GM23338 (cell line): ENCODE results near the gene OLFML2B. TPM values are rescaled to one million over a fixed set of nuclear protein-coding genes. Genes with fewer than 3 reads are reported as not detected.

Experiments
- ATAC-seq: fragments of 200-7000 bp; cut with Tn5 transposase; 3 replicates; pipeline ENCODE4 v1.9.1; 2020
- DNase-seq: peaks from one replicate; pipeline ENCODE4 v3.0.0-alpha.2; 2015; ENCODE audit warnings: low spot score
- H2AFZ ChIP-seq: fragments of 200-600 bp; sonication (generic); 2 replicates; pipeline ENCODE4 v1.8.0; 2016; ENCODE audit warnings: antibody characterized with exemption, mild to moderate bottlenecking, moderate library complexity
- H3F3A ChIP-seq: fragments of 200-600 bp; sonication (generic); replicated peaks from 2 replicates; pipeline ENCODE4 v1.8.0; 2017; ENCODE audit warnings: antibody characterized with exemption, mixed run types, low read depth
- H3K27ac ChIP-seq: fragments of 200-600 bp; sonication (generic); 2 replicates; pipeline ENCODE4 v1.6.1; 2016; ENCODE audit warnings: low read depth
- H3K27me3 ChIP-seq: fragments of 200-600 bp; sonication (generic); 2 replicates; pipeline ENCODE4 v1.8.0; 2016; ENCODE audit warnings: mild to moderate bottlenecking, mixed run types, moderate library complexity; ENCODE audit not compliant: insufficient read depth
- H3K36me3 ChIP-seq: fragments of 200-600 bp; sonication (generic); 2 replicates; pipeline ENCODE4 v1.8.0; 2016; ENCODE audit warnings: mild to moderate bottlenecking; ENCODE audit not compliant: insufficient read depth
- H3K4me1 ChIP-seq: fragments of 200-600 bp; sonication (generic); 2 replicates; pipeline ENCODE4 v1.8.0; 2016; ENCODE audit warnings: mild to moderate bottlenecking, moderate library complexity; ENCODE audit not compliant: insufficient read depth
- H3K4me2 ChIP-seq: fragments of 200-600 bp; sonication (generic); 2 replicates; pipeline ENCODE4 v1.7.1; 2017; ENCODE audit warnings: mixed run types
- H3K4me3 ChIP-seq: fragments of 200-600 bp; sonication (generic); 2 replicates; pipeline ENCODE4 v1.6.1; 2016; ENCODE audit warnings: mixed run types
- H3K79me2 ChIP-seq: fragments of 200-600 bp; sonication (generic); replicated peaks from 2 replicates; pipeline ENCODE4 v1.8.0; 2017; ENCODE audit warnings: mild to moderate bottlenecking; ENCODE audit not compliant: insufficient read depth
- H3K9me2 ChIP-seq: fragments of 200-600 bp; sonication (generic); 2 replicates; pipeline ENCODE4 v1.8.0; 2017; ENCODE audit not compliant: insufficient read depth
- H4K20me1 ChIP-seq: fragments of 200-600 bp; sonication (generic); replicated peaks from 2 replicates; pipeline ENCODE4 v1.8.0; 2017; ENCODE audit warnings: mild to moderate bottlenecking; ENCODE audit not compliant: insufficient read depth
- H3K27ac Mint-ChIP-seq: 2 replicates; pipeline ENCODE4 v1.8.0; 2020; ENCODE audit warnings: inconsistent platforms, mild to moderate bottlenecking, moderate library complexity, mixed read lengths
- H3K27me3 Mint-ChIP-seq: 3 replicates; pipeline ENCODE4 v1.8.0; 2022; ENCODE audit warnings: low read depth, mild to moderate bottlenecking, moderate library complexity, mixed read lengths, inconsistent platforms; ENCODE audit not compliant: insufficient read depth, poor library complexity
- H3K36me3 Mint-ChIP-seq: 3 replicates; pipeline ENCODE4 v1.8.0; 2021; ENCODE audit warnings: low read depth, mild to moderate bottlenecking, inconsistent platforms, moderate library complexity, mixed read lengths
- H3K4me1 Mint-ChIP-seq: 3 replicates; pipeline ENCODE4 v1.8.0; 2020; ENCODE audit warnings: mild to moderate bottlenecking, inconsistent platforms, mixed read lengths
- H3K4me3 Mint-ChIP-seq: 3 replicates; pipeline ENCODE4 v1.8.0; 2021; ENCODE audit warnings: moderate library complexity, mild to moderate bottlenecking, inconsistent platforms, mixed read lengths
- H3K9me3 Mint-ChIP-seq: 3 replicates; pipeline ENCODE4 v1.8.0; 2020; ENCODE audit warnings: moderate library complexity, mild to moderate bottlenecking, inconsistent platforms, mixed read lengths
- CREB1 ChIP-seq: fragments of 250-450 bp; sonication (Bioruptor Pico); IDR thresholded peaks from 2 replicates; pipeline ENCODE4 v1.5.0; 2020; ENCODE audit warnings: low read depth, mild to moderate bottlenecking, moderate library complexity
- CTCF ChIP-seq, 2 experiments: fragments of 200-600 bp in 1 of 2; sonication (generic) in 1 of 2; conservative IDR thresholded peaks; 2 replicates each; pipeline versions ENCODE4 v1.5.1 to v1.6.1; 2016 to 2017; ENCODE audit warnings: antibody characterized with exemption in 2 of 2, low read depth in 2 of 2, mild to moderate bottlenecking in 2 of 2, moderate library complexity in 1 of 2
- EZH2 ChIP-seq: fragments of 200-600 bp; sonication (generic); IDR thresholded peaks from one replicate; pipeline ENCODE4 v1.8.0; 2017; ENCODE audit warnings: antibody characterized with exemption, mild to moderate bottlenecking, low read depth; ENCODE audit not compliant: unreplicated experiment
- EZH2phosphoT487 ChIP-seq: fragments of 200-600 bp; sonication (generic); IDR thresholded peaks from one replicate; pipeline ENCODE4 v1.8.1; 2018; ENCODE audit warnings: antibody characterized with exemption; ENCODE audit not compliant: unreplicated experiment
- JUNB ChIP-seq: IDR thresholded peaks from one replicate; pipeline ENCODE4 v1.6.1; 2016; ENCODE audit warnings: antibody characterized with exemption; ENCODE audit not compliant: unreplicated experiment
- NANOG ChIP-seq: IDR thresholded peaks from 2 replicates; pipeline ENCODE4 v1.6.1; 2016; ENCODE audit warnings: antibody characterized with exemption, borderline replicate concordance
- POLR2AphosphoS5 ChIP-seq: IDR thresholded peaks from 2 replicates; pipeline ENCODE4 v1.6.1; 2016; ENCODE audit warnings: antibody characterized with exemption, low read depth
- STAT1 ChIP-seq: IDR thresholded peaks from one replicate; pipeline ENCODE4 v1.6.1; 2016; ENCODE audit warnings: antibody characterized with exemption; ENCODE audit not compliant: unreplicated experiment
- ZNF114 ChIP-seq: fragments of 250-450 bp; sonication (Bioruptor Pico); IDR thresholded peaks from 2 replicates; pipeline ENCODE4 v1.5.0; 2020; ENCODE audit warnings: mild to moderate bottlenecking, moderate library complexity
- ZNF331 ChIP-seq: fragments of 250-450 bp; sonication (Bioruptor Pico); IDR thresholded peaks from 2 replicates; pipeline ENCODE4 v1.5.0; 2020; ENCODE audit warnings: low read depth, mild to moderate bottlenecking, moderate library complexity
- polyA plus RNA-seq: library from polyadenylated mRNA; unstranded; fragments of >200 nt; fragmentation: Nextera tagmentation; extraction: Ambion mirVana; gene quantifications from 2 replicates; pipeline ENCODE4 v1.2.1, GENCODE V29; 2016
- total RNA-seq: library from RNA; depleted of rRNA; stranded (reverse); fragments of >200 nt; shearing (Covaris generic); gene quantifications from 2 replicates; pipeline ENCODE4 v1.2.3, GENCODE V29; 2014
- TF ChIP-seq, protein P1 (sequence below): IDR thresholded peaks from 2 replicates; pipeline ENCODE4 v1.6.1; 2016; ENCODE audit warnings: antibody characterized with exemption
- TF ChIP-seq, protein P2 (sequence below): IDR thresholded peaks from one replicate; pipeline ENCODE4 v1.6.1; 2018; ENCODE audit warnings: antibody characterized with exemption; ENCODE audit not compliant: unreplicated experiment
- TF ChIP-seq, protein P3 (sequence below): fragments of 250-450 bp; sonication (Bioruptor Pico); IDR thresholded peaks from 2 replicates; pipeline ENCODE4 v1.5.0; 2020; ENCODE audit warnings: mild to moderate bottlenecking, moderate library complexity

Gene OLFML2B
- total and polyA plus RNA-seq, 2 experiments from 2014 or later, result 2.9 to 4.3 TPM

DNA sequence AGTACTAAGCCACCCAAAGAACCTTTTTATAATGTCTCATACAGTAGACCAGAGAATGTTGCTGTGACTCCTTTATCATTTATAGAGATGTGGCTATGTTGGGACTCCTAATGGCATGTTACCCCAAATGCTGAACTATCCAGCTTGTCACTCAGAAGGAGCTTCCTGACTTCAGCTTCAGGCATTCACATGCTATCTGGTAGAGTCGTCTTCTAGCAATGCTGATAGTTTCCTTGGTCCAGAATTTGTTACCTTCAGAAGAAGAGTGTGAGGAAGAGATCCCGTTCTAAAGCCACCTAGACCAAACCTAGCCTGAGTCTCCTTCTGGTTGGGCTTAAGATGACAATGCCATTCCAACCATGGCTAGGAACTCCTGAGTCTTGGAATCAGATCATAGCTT lies 68.1 kb downstream of the OLFML2B start:
- no peaks in the 10 kb centered on the region for H4K20me1 ChIP-seq
- H3K4me2 ChIP-seq, result no peak overlapping the region
- no peak overlapping the region for H3K4me3 ChIP-seq
- no peaks in the 10 kb centered on the region for H3F3A ChIP-seq
- H3K27me3 ChIP-seq, result no peaks in the 10 kb centered on the region
- 0 out of 2 replicates have a peak, but pooled peaks cover 3% of the 10 kb centered on the region for H3K9me2 ChIP-seq
- Mint-ChIP-seq H3K4me1 (peaks cover 17% of the 10 kb centered on the region), H3K27me3 (no peaks in the 10 kb centered on the region), H3K9me3 (no peaks in the 10 kb centered on the region), H3K36me3 (peaks cover 4% of the 10 kb centered on the region; the same call in 1 of the 3 replicates), H3K4me3 (no peak overlapping the region), H3K27ac (no peak overlapping the region)
- DNase-seq (no peak), ATAC-seq (no peak)
- no peak overlapping the region for H3K27ac ChIP-seq
- TF ChIP-seq STAT1, result no peak
- TF ChIP-seq EZH2phosphoT487, result no peak
- no peak for TF ChIP-seq NANOG
- TF ChIP-seq, protein P1, sequence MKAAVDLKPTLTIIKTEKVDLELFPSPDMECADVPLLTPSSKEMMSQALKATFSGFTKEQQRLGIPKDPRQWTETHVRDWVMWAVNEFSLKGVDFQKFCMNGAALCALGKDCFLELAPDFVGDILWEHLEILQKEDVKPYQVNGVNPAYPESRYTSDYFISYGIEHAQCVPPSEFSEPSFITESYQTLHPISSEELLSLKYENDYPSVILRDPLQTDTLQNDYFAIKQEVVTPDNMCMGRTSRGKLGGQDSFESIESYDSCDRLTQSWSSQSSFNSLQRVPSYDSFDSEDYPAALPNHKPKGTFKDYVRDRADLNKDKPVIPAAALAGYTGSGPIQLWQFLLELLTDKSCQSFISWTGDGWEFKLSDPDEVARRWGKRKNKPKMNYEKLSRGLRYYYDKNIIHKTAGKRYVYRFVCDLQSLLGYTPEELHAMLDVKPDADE, result no peak
- no peak for TF ChIP-seq CREB1
- no peak for TF ChIP-seq ZNF114
- no peak for TF ChIP-seq JUNB
- TF ChIP-seq EZH2, result no peak
- no peak for TF ChIP-seq POLR2AphosphoS5
- TF ChIP-seq, protein P2, sequence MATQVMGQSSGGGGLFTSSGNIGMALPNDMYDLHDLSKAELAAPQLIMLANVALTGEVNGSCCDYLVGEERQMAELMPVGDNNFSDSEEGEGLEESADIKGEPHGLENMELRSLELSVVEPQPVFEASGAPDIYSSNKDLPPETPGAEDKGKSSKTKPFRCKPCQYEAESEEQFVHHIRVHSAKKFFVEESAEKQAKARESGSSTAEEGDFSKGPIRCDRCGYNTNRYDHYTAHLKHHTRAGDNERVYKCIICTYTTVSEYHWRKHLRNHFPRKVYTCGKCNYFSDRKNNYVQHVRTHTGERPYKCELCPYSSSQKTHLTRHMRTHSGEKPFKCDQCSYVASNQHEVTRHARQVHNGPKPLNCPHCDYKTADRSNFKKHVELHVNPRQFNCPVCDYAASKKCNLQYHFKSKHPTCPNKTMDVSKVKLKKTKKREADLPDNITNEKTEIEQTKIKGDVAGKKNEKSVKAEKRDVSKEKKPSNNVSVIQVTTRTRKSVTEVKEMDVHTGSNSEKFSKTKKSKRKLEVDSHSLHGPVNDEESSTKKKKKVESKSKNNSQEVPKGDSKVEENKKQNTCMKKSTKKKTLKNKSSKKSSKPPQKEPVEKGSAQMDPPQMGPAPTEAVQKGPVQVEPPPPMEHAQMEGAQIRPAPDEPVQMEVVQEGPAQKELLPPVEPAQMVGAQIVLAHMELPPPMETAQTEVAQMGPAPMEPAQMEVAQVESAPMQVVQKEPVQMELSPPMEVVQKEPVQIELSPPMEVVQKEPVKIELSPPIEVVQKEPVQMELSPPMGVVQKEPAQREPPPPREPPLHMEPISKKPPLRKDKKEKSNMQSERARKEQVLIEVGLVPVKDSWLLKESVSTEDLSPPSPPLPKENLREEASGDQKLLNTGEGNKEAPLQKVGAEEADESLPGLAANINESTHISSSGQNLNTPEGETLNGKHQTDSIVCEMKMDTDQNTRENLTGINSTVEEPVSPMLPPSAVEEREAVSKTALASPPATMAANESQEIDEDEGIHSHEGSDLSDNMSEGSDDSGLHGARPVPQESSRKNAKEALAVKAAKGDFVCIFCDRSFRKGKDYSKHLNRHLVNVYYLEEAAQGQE, result no peak
- no peak for TF ChIP-seq ZNF331 (CRISPR knock-in tag)
- no peak for TF ChIP-seq CTCF (conservative IDR thresholded peaks at IDR 0.05; ENCODE audit: low read depth in 2 of 2)
- TF ChIP-seq, protein P3, sequence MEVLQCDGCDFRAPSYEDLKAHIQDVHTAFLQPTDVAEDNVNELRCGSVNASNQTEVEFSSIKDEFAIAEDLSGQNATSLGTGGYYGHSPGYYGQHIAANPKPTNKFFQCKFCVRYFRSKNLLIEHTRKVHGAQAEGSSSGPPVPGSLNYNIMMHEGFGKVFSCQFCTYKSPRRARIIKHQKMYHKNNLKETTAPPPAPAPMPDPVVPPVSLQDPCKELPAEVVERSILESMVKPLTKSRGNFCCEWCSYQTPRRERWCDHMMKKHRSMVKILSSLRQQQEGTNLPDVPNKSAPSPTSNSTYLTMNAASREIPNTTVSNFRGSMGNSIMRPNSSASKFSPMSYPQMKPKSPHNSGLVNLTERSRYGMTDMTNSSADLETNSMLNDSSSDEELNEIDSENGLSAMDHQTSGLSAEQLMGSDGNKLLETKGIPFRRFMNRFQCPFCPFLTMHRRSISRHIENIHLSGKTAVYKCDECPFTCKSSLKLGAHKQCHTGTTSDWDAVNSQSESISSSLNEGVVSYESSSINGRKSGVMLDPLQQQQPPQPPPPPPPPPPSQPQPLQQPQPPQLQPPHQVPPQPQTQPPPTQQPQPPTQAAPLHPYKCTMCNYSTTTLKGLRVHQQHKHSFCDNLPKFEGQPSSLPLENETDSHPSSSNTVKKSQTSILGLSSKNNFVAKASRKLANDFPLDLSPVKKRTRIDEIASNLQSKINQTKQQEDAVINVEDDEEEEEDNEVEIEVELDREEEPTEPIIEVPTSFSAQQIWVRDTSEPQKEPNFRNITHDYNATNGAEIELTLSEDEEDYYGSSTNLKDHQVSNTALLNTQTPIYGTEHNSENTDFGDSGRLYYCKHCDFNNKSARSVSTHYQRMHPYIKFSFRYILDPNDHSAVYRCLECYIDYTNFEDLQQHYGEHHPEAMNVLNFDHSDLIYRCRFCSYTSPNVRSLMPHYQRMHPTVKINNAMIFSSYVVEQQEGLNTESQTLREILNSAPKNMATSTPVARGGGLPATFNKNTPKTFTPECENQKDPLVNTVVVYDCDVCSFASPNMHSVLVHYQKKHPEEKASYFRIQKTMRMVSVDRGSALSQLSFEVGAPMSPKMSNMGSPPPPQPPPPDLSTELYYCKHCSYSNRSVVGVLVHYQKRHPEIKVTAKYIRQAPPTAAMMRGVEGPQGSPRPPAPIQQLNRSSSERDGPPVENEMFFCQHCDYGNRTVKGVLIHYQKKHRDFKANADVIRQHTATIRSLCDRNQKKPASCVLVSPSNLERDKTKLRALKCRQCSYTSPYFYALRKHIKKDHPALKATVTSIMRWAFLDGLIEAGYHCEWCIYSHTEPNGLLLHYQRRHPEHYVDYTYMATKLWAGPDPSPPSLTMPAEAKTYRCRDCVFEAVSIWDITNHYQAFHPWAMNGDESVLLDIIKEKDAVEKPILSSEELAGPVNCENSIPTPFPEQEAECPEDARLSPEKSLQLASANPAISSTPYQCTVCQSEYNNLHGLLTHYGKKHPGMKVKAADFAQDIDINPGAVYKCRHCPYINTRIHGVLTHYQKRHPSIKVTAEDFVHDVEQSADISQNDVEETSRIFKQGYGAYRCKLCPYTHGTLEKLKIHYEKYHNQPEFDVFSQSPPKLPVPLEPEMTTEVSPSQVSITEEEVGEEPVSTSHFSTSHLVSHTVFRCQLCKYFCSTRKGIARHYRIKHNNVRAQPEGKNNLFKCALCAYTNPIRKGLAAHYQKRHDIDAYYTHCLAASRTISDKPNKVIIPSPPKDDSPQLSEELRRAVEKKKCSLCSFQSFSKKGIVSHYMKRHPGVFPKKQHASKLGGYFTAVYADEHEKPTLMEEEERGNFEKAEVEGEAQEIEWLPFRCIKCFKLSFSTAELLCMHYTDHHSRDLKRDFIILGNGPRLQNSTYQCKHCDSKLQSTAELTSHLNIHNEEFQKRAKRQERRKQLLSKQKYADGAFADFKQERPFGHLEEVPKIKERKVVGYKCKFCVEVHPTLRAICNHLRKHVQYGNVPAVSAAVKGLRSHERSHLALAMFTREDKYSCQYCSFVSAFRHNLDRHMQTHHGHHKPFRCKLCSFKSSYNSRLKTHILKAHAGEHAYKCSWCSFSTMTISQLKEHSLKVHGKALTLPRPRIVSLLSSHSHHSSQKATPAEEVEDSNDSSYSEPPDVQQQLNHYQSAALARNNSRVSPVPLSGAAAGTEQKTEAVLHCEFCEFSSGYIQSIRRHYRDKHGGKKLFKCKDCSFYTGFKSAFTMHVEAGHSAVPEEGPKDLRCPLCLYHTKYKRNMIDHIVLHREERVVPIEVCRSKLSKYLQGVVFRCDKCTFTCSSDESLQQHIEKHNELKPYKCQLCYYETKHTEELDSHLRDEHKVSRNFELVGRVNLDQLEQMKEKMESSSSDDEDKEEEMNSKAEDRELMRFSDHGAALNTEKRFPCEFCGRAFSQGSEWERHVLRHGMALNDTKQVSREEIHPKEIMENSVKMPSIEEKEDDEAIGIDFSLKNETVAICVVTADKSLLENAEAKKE (CRISPR knock-in tag), result no peak
- 0 out of 2 replicates have a peak, but pooled peaks cover 6% of the 10 kb centered on the region for H3K4me1 ChIP-seq
- H3K36me3 ChIP-seq, result no peaks in the 10 kb centered on the region
- H3K79me2 ChIP-seq, result no peaks in the 10 kb centered on the region
- H2AFZ ChIP-seq, result no peak overlapping the region
